Epithelial cell of esophagus (primary cell): ENCODE measurements around the gene SLC10A4.
"Not testable (repeated sequence)": the region's sequence is repeated elsewhere in the genome, so short reads cannot be mapped to it uniquely, and the experiment has no call there.

ENCODE experiments used
- DNase-seq: peaks from one replicate; pipeline ENCODE4 v3.0.0; 2010; ENCODE audit warnings: low read depth
- H3K4me3 ChIP-seq: 2 replicates; pipeline ENCODE4 v1.5.1; 2011; ENCODE audit warnings: mild to moderate bottlenecking, low read length, control low read depth
- TF ChIP-seq, protein P1 (sequence below): IDR thresholded peaks from 2 replicates; pipeline ENCODE4 v1.5.1; 2011; ENCODE audit warnings: low read depth, mild to moderate bottlenecking, low read length, control low read depth, inconsistent platforms; ENCODE audit not compliant: insufficient read depth; ENCODE audit errors: missing control alignments

SLC10A4 gene

GRCh38 chr4:48483006-48483776 is at the start of gene SLC10A4:
SLC10A4 (plus strand) TSS chr4:48483343; CDS start chr4:48483562, 219 bp downstream.
- DNase-seq = no peak
- no peak within 1 kb of the TSS for H3K4me3 ChIP-seq
- TF ChIP-seq, protein P1, sequence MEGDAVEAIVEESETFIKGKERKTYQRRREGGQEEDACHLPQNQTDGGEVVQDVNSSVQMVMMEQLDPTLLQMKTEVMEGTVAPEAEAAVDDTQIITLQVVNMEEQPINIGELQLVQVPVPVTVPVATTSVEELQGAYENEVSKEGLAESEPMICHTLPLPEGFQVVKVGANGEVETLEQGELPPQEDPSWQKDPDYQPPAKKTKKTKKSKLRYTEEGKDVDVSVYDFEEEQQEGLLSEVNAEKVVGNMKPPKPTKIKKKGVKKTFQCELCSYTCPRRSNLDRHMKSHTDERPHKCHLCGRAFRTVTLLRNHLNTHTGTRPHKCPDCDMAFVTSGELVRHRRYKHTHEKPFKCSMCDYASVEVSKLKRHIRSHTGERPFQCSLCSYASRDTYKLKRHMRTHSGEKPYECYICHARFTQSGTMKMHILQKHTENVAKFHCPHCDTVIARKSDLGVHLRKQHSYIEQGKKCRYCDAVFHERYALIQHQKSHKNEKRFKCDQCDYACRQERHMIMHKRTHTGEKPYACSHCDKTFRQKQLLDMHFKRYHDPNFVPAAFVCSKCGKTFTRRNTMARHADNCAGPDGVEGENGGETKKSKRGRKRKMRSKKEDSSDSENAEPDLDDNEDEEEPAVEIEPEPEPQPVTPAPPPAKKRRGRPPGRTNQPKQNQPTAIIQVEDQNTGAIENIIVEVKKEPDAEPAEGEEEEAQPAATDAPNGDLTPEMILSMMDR = no peak

GRCh38 chr4:48436318-48436717 is 46.8 kb upstream of the SLC10A4 start:
- no peak overlapping the region for H3K4me3 ChIP-seq
- no peak for DNase-seq
- TF ChIP-seq, protein P1 = no peak

GRCh38 chr4:48439988-48440387 is 43.2 kb upstream of the SLC10A4 start:
- H3K4me3 ChIP-seq = no peak overlapping the region
- TF ChIP-seq, protein P1 = no peak
- DNase-seq = no peak

DNA sequence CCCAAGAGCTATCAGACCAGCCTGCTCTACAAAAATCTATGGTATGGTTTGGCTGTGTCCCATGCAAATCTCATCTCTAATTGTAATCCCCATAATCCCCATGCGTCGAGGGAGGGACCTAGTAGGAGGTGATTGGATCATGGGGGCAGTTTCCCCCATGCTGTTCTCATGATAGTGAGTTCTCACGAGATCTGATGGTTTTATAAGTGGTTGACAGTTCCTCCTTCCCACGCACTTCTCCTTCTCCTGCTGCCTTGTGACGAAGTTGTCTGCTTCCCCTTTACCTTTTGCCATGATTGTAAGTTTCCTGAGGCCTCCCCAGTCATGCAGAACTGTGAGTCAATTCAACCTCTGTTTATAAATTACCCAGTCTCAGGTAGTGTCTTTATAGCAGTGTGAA is 42.2 kb upstream of the SLC10A4 start:
- DNase-seq, H3K4me3 ChIP-seq: not testable (repeated sequence)

GRCh38 chr4:48445704-48446103 is 37.4 kb upstream of the SLC10A4 start:
- DNase-seq = peak; percentile 22
- no peak overlapping the region for H3K4me3 ChIP-seq
- TF ChIP-seq, protein P1 = peak; percentile 37

GRCh38 chr4:48446642-48447041 is 36.5 kb upstream of the SLC10A4 start:
- no peak for DNase-seq
- TF ChIP-seq, protein P1 = no peak
- no peak overlapping the region for H3K4me3 ChIP-seq

- TF ChIP-seq, protein P1 = no peak
- H3K4me3 ChIP-seq = no peak overlapping the region
- no peak for DNase-seq
Observed at GRCh38 chr4:48449151-48449550, 34.0 kb upstream of the SLC10A4 start.
